HEK293 (cell line): ENCODE results near the gene ZFPL1.
A peak's percentile ranks its signal among the peaks of the same experiment; 100 is the strongest.

Experiments used
- CTCF ChIA-PET: fragments of 350-600 bp; formaldehyde crosslinking; extraction: SDS; loops from one replicate; lab custom pipeline; 2021; ENCODE audit warnings: antibody characterized with exemption; lab: Yijun Ruan, JAX
- POLR2A ChIA-PET: fragments of 300-600 bp; formaldehyde crosslinking; extraction: SDS; loops from one replicate; lab custom pipeline; 2020; ENCODE audit warnings: antibody characterized with exemption, inconsistent platforms; lab: Yijun Ruan, JAX
- H3K27ac ChIP-seq: fragments of 200-500 bp; sonication (Bioruptor generic); 2 replicates; pipeline ENCODE4 v1.5.1; 2014; ENCODE audit warnings: low read depth, low read length, control low read depth, inconsistent platforms; ENCODE audit errors: extremely low read depth
- H3K36me3 ChIP-seq, 2 experiments: fragments of 200-500 bp in 1 of 2; sonication (Bioruptor generic) in 1 of 2; 1 replicate in 1 of 2; 2 replicates in 1 of 2; pipeline ENCODE4 v1.5.1; 2014 to 2017; ENCODE audit warnings: inconsistent platforms in 2 of 2, low read length in 2 of 2; ENCODE audit not compliant: control insufficient read depth in 2 of 2, insufficient read depth in 1 of 2
- H3K4me1 ChIP-seq: fragments of 200-500 bp; sonication (Bioruptor generic); 2 replicates; pipeline ENCODE4 v1.5.1; 2014; ENCODE audit warnings: mild to moderate bottlenecking, low read length, inconsistent platforms; ENCODE audit not compliant: control insufficient read depth, insufficient read depth
- H3K4me3 ChIP-seq: 2 replicates; pipeline ENCODE4 v1.5.1; 2011; ENCODE audit warnings: low read depth, mild to moderate bottlenecking, control low read depth, low read length, moderate library complexity
- H3K9me3 ChIP-seq: fragments of 200-500 bp; sonication (Bioruptor generic); 2 replicates; pipeline ENCODE4 v1.5.1; 2014; ENCODE audit warnings: low read depth, low read length, inconsistent platforms; ENCODE audit not compliant: control insufficient read depth, insufficient read depth
- CTCF ChIP-seq: fragments of 450-650 bp; formaldehyde crosslinking; IDR thresholded peaks from 2 replicates; pipeline ENCODE4 v1.5.1; 2016; ENCODE audit warnings: missing biosample characterization, missing genetic modification characterization
- EGR2 ChIP-seq: fragments of 450-650 bp; formaldehyde crosslinking; IDR thresholded peaks from 2 replicates; pipeline ENCODE4 v1.5.1; 2016; ENCODE audit warnings: low read depth, missing biosample characterization, missing genetic modification characterization
- INSM2 ChIP-seq: fragments of 450-650 bp; formaldehyde crosslinking; IDR thresholded peaks from 2 replicates; pipeline ENCODE4 v1.5.1; 2016; ENCODE audit warnings: missing biosample characterization, missing genetic modification characterization
- KLF1 ChIP-seq: fragments of 450-650 bp; formaldehyde crosslinking; IDR thresholded peaks from 2 replicates; pipeline ENCODE4 v1.5.1; 2016; ENCODE audit warnings: missing biosample characterization, missing genetic modification characterization
- KLF7 ChIP-seq: fragments of 450-650 bp; formaldehyde crosslinking; IDR thresholded peaks from 2 replicates; pipeline ENCODE4 v1.5.1; 2016; ENCODE audit warnings: missing biosample characterization, missing genetic modification characterization, borderline replicate concordance
- KLF8 ChIP-seq: fragments of 450-650 bp; formaldehyde crosslinking; IDR thresholded peaks from 2 replicates; pipeline ENCODE4 v1.5.1; 2016; ENCODE audit warnings: missing biosample characterization, missing genetic modification characterization
- SETDB1 ChIP-seq: IDR thresholded peaks from one replicate; pipeline ENCODE4 v1.6.1; 2017; ENCODE audit warnings: mild to moderate bottlenecking, low read length, moderate library complexity, mixed read lengths; ENCODE audit not compliant: insufficient read length
- ZBTB26 ChIP-seq: fragments of 450-650 bp; formaldehyde crosslinking; optimal IDR thresholded peaks from 2 replicates; pipeline ENCODE3; 2016; ENCODE audit warnings: missing biosample characterization, mild to moderate bottlenecking, missing genetic modification characterization
- ZBTB48 ChIP-seq: fragments of 450-650 bp; formaldehyde crosslinking; IDR thresholded peaks from 2 replicates; pipeline ENCODE4 v1.5.1; 2016; ENCODE audit warnings: missing biosample characterization, missing genetic modification characterization
- ZBTB8A ChIP-seq: fragments of 450-650 bp; formaldehyde crosslinking; IDR thresholded peaks from 2 replicates; pipeline ENCODE4 v1.5.1; 2016; ENCODE audit warnings: missing biosample characterization, missing genetic modification characterization
- ZFHX2 ChIP-seq: fragments of 450-650 bp; formaldehyde crosslinking; conservative IDR thresholded peaks from 2 replicates; pipeline ENCODE4 v1.5.1; 2016; ENCODE audit warnings: missing biosample characterization, missing genetic modification characterization
- ZIC2 ChIP-seq: fragments of 450-650 bp; formaldehyde crosslinking; IDR thresholded peaks from 2 replicates; pipeline ENCODE4 v1.5.1; 2016; ENCODE audit warnings: missing biosample characterization, missing genetic modification characterization
- ZNF138 ChIP-seq: fragments of 450-650 bp; formaldehyde crosslinking; IDR thresholded peaks from 2 replicates; pipeline ENCODE4 v1.5.1; 2016; ENCODE audit warnings: missing biosample characterization, missing genetic modification characterization, borderline replicate concordance
- ZNF202 ChIP-seq: fragments of 450-650 bp; formaldehyde crosslinking; IDR thresholded peaks from 2 replicates; pipeline ENCODE4 v1.5.1; 2016; ENCODE audit warnings: missing biosample characterization, missing genetic modification characterization, borderline replicate concordance
- ZNF23 ChIP-seq: fragments of 450-650 bp; formaldehyde crosslinking; IDR thresholded peaks from 2 replicates; pipeline ENCODE4 v1.5.1; 2016; ENCODE audit warnings: missing biosample characterization, missing genetic modification characterization, borderline replicate concordance
- ZNF335 ChIP-seq: fragments of 450-650 bp; formaldehyde crosslinking; conservative IDR thresholded peaks from 2 replicates; pipeline ENCODE4 v1.5.1; 2016; ENCODE audit warnings: missing biosample characterization, missing genetic modification characterization
- ZNF423 ChIP-seq: fragments of 450-650 bp; formaldehyde crosslinking; IDR thresholded peaks from 2 replicates; pipeline ENCODE4 v1.5.1; 2016; ENCODE audit warnings: missing biosample characterization, missing genetic modification characterization
- ZNF473 ChIP-seq: fragments of 450-650 bp; formaldehyde crosslinking; IDR thresholded peaks from 2 replicates; pipeline ENCODE4 v1.5.1; 2017; ENCODE audit warnings: missing biosample characterization, missing genetic modification characterization
- ZNF658 ChIP-seq: fragments of 450-650 bp; formaldehyde crosslinking; IDR thresholded peaks from 2 replicates; pipeline ENCODE4; 2016; ENCODE audit warnings: missing biosample characterization, missing genetic modification characterization
- ZNF692 ChIP-seq: fragments of 450-650 bp; formaldehyde crosslinking; IDR thresholded peaks from 2 replicates; pipeline ENCODE4 v1.5.1; 2016; ENCODE audit warnings: missing biosample characterization, missing genetic modification characterization
- ZSCAN30 ChIP-seq: fragments of 450-650 bp; IDR thresholded peaks from 2 replicates; pipeline ENCODE4 v1.5.1; 2018; ENCODE audit warnings: missing biosample characterization, mild to moderate bottlenecking, missing genetic modification characterization, moderate library complexity
- ZXDB ChIP-seq: fragments of 450-650 bp; formaldehyde crosslinking; IDR thresholded peaks from 2 replicates; pipeline ENCODE4 v1.5.1; 2016; ENCODE audit warnings: missing biosample characterization, missing genetic modification characterization
- TF ChIP-seq, protein P1 (sequence below): fragments of 450-650 bp; formaldehyde crosslinking; IDR thresholded peaks from 2 replicates; pipeline ENCODE4 v1.5.1; 2016; ENCODE audit warnings: missing biosample characterization, missing genetic modification characterization
- TF ChIP-seq, protein P2 (sequence below): fragments of 450-650 bp; formaldehyde crosslinking; IDR thresholded peaks from 2 replicates; pipeline ENCODE4 v1.5.1; 2016; ENCODE audit warnings: missing biosample characterization, missing genetic modification characterization

Gene ZFPL1

DNA sequence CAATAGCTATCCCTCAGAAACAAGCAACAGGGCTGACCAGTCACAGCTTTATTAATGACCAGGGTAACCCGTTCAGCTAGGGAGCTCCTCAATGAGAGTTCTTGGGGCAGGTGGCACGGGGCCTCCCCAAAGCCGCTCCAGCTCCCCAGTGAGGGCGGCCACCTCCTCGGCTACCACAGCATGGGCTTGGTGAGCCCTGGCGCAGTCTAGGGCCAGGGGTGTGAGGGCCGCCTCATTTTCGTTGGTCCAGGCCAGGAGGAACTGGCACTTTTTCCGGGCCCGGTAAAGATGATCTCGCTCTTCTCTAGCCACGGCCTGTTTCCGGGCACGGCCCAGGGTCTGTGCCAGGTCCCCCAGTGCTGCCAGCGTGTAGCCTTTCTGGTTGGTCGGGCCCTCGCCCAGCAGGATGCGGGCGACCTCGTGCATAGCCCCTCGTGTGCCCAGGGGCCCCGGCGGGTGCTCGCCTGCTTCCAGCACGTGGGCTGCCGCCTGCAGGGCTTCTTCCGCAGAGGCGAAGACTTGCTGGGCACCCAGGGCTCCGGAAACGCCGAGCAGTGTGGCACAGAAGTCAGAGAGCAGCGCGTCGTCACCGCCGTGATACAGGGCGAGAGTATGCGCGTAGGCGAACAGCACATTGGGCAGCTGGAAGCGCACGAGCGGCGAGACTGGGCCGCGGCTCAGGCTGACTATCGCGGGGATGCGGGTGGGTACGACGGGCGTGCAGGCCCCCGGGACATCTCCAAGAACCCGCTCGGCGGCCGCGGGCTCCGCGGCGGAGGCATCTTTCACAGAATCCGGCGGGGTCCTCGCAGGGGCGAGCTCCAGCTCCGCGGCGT, 32.6 kb downstream of the ZFPL1 start:
- ChIA-PET POLR2A (interaction anchor here (1.1 to 1.8 kb wide), 8 partner anchors 14 to 338 kb away, joined by 3 to 8 read pairs (median 4); partner anchors contain the start of genes CAPN1, SF1 and VPS51), CTCF (interaction anchor here (0.9 to 2.9 kb wide), 6 partner anchors 9 to 270 kb away, joined by 4 to 11 read pairs (median 5); partner anchors contain the start of gene CAPN1)
- Histone ChIP-seq H3K9me3 (no peaks in the 10 kb centered on the region), H3K27ac (peak overlapping the region; percentile 78), H3K4me3 (peak overlapping the region; percentile 67), H3K4me1 (peaks cover 6% of the 10 kb centered on the region), H3K36me3 (peaks cover 3 to 62% of the 10 kb centered on the region in 2 experiments; a peak in 2 of 3 replicates)
- TF ChIP-seq CTCF (tag by site-specific recombination) (no peak), ZNF138 (no peak), KLF7 (tag by site-specific recombination) (no peak), ZNF658 (tag by site-specific recombination) (no peak), ZFHX2 (0 out of 2 replicates have a peak, but pooled peaks have one; percentile 31), ZNF423 (tag by site-specific recombination) (0 out of 2 replicates have a peak, but pooled peaks have one; percentile 13), ZBTB48 (tag by site-specific recombination) (peak; percentile 36; the same call in 1 of the 2 replicates), ZNF473 (no peak), ZSCAN30 (tag by site-specific recombination) (no peak), ZBTB8A (tag by site-specific recombination) (peak; percentile 82), EGR2 (peak; percentile 32; the same call in 1 of the 2 replicates), SETDB1 (no peak), ZNF692 (peak; percentile 53; the same call in 1 of the 2 replicates), ZXDB (tag by site-specific recombination) (peak; percentile 59), ZNF202 (tag by site-specific recombination) (no peak), ZBTB26 (tag by site-specific recombination) (peak; percentile 92), ZNF335 (tag by site-specific recombination) (peak; percentile 76; the same call in 1 of the 2 replicates), KLF1 (tag by site-specific recombination) (no peak), KLF8 (no peak), ZIC2 (tag by site-specific recombination) (peak; percentile 91), INSM2 (tag by site-specific recombination) (no peak), ZNF23 (tag by site-specific recombination) (no peak)
- TF ChIP-seq, protein P1, sequence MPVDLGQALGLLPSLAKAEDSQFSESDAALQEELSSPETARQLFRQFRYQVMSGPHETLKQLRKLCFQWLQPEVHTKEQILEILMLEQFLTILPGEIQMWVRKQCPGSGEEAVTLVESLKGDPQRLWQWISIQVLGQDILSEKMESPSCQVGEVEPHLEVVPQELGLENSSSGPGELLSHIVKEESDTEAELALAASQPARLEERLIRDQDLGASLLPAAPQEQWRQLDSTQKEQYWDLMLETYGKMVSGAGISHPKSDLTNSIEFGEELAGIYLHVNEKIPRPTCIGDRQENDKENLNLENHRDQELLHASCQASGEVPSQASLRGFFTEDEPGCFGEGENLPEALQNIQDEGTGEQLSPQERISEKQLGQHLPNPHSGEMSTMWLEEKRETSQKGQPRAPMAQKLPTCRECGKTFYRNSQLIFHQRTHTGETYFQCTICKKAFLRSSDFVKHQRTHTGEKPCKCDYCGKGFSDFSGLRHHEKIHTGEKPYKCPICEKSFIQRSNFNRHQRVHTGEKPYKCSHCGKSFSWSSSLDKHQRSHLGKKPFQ (tag by site-specific recombination), result no peak
- TF ChIP-seq, protein P2, sequence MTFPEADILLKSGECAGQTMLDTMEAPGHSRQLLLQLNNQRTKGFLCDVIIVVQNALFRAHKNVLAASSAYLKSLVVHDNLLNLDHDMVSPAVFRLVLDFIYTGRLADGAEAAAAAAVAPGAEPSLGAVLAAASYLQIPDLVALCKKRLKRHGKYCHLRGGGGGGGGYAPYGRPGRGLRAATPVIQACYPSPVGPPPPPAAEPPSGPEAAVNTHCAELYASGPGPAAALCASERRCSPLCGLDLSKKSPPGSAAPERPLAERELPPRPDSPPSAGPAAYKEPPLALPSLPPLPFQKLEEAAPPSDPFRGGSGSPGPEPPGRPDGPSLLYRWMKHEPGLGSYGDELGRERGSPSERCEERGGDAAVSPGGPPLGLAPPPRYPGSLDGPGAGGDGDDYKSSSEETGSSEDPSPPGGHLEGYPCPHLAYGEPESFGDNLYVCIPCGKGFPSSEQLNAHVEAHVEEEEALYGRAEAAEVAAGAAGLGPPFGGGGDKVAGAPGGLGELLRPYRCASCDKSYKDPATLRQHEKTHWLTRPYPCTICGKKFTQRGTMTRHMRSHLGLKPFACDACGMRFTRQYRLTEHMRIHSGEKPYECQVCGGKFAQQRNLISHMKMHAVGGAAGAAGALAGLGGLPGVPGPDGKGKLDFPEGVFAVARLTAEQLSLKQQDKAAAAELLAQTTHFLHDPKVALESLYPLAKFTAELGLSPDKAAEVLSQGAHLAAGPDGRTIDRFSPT (tag by site-specific recombination), result peak; percentile 64; the same call in 1 of the 2 replicates
